Glutamatergic neuron (in vitro differentiated cells): ENCODE results near the gene CTNNA2. TPM values are rescaled to one million over a fixed set of nuclear protein-coding genes. Genes with fewer than 3 reads are reported as not detected.

Source experiments
- DNase-seq: peaks from one replicate; pipeline ENCODE4 v3.0.0; 2022
- H3K27ac Mint-ChIP-seq: one replicate; pipeline ENCODE4 v1.8.0; 2020; ENCODE audit warnings: mild to moderate bottlenecking, mixed read lengths, inconsistent platforms; ENCODE audit not compliant: unreplicated experiment
- H3K27me3 Mint-ChIP-seq: one replicate; pipeline ENCODE4 v1.8.0; 2020; ENCODE audit warnings: mild to moderate bottlenecking, moderate library complexity, mixed read lengths, inconsistent platforms; ENCODE audit not compliant: unreplicated experiment
- H3K36me3 Mint-ChIP-seq: one replicate; pipeline ENCODE4 v1.8.0; 2020; ENCODE audit warnings: mild to moderate bottlenecking, mixed read lengths, inconsistent platforms; ENCODE audit not compliant: unreplicated experiment
- H3K4me1 Mint-ChIP-seq: one replicate; pipeline ENCODE4 v1.8.0; 2020; ENCODE audit warnings: mild to moderate bottlenecking, low read depth, mixed read lengths, inconsistent platforms; ENCODE audit not compliant: unreplicated experiment
- H3K4me3 Mint-ChIP-seq: one replicate; pipeline ENCODE4 v1.8.0; 2020; ENCODE audit warnings: mild to moderate bottlenecking, mixed read lengths, inconsistent platforms; ENCODE audit not compliant: unreplicated experiment
- H3K9me3 Mint-ChIP-seq: one replicate; pipeline ENCODE4 v1.8.0; 2020; ENCODE audit warnings: mild to moderate bottlenecking, moderate library complexity, mixed read lengths, inconsistent platforms; ENCODE audit not compliant: unreplicated experiment
- CTCF ChIP-seq: fragments of 200-600 bp; sonication (generic); IDR thresholded peaks from one replicate; pipeline ENCODE4 v1.5.0; 2021; ENCODE audit not compliant: partially characterized antibody, unreplicated experiment
- total RNA-seq: library from RNA; stranded (reverse); fragmentation: NEBNext Ultra II Directional; extraction: Animal tissue kit (Norgen Biotek cat#: 25700); gene quantifications from one replicate; pipeline ENCODE4 v1.2.1, GENCODE V29; 2021; ENCODE audit not compliant: unreplicated experiment

Gene CTNNA2
- total RNA-seq, 1 donor from 2014 or later, result 76.2 TPM

GRCh38 chr2:80634590-80634989, 1121.7 kb downstream of the CTNNA2 start:
- H3K27ac Mint-ChIP-seq, result no peak overlapping the region
- no peaks in the 10 kb centered on the region for H3K36me3 Mint-ChIP-seq
- H3K27me3 Mint-ChIP-seq, result no peaks in the 10 kb centered on the region
- H3K4me1 Mint-ChIP-seq, result no peaks in the 10 kb centered on the region
- H3K9me3 Mint-ChIP-seq, result no peaks in the 10 kb centered on the region
- no peak overlapping the region for H3K4me3 Mint-ChIP-seq
- no peak for DNase-seq
- TF ChIP-seq CTCF, result no peak

- TF ChIP-seq CTCF, result no peak
- no peak for DNase-seq
- Mint-ChIP-seq H3K36me3 (no peaks in the 10 kb centered on the region), H3K9me3 (no peaks in the 10 kb centered on the region), H3K4me3 (no peak overlapping the region), H3K4me1 (no peaks in the 10 kb centered on the region), H3K27me3 (no peaks in the 10 kb centered on the region), H3K27ac (no peak overlapping the region)
Observed at GRCh38 chr2:80638783-80639182, 1125.9 kb downstream of the CTNNA2 start.

- no peak for TF ChIP-seq CTCF
- Mint-ChIP-seq H3K9me3 (peaks cover 1% of the 10 kb centered on the region), H3K36me3 (no peaks in the 10 kb centered on the region), H3K4me1 (no peaks in the 10 kb centered on the region), H3K27ac (no peak overlapping the region), H3K4me3 (no peak overlapping the region), H3K27me3 (no peaks in the 10 kb centered on the region)
- no peak for DNase-seq
Observed at GRCh38 chr2:80642465-80642864, 1129.6 kb downstream of the CTNNA2 start.

- Mint-ChIP-seq H3K9me3 (peaks cover 1% of the 10 kb centered on the region), H3K36me3 (no peaks in the 10 kb centered on the region), H3K4me1 (no peaks in the 10 kb centered on the region), H3K27me3 (no peaks in the 10 kb centered on the region), H3K27ac (no peak overlapping the region), H3K4me3 (no peak overlapping the region)
- DNase-seq, result no peak
- TF ChIP-seq CTCF, result no peak
Observed at GRCh38 chr2:80643598-80643997, 1130.7 kb downstream of the CTNNA2 start.

GRCh38 chr2:80651435-80651834, 1138.6 kb downstream of the CTNNA2 start:
- H3K27ac Mint-ChIP-seq, result no peak overlapping the region
- no peak overlapping the region for H3K4me3 Mint-ChIP-seq
- H3K9me3 Mint-ChIP-seq, result peaks cover 4% of the 10 kb centered on the region
- no peak for DNase-seq
- H3K36me3 Mint-ChIP-seq, result peaks cover 10% of the 10 kb centered on the region
- no peak for TF ChIP-seq CTCF
- no peaks in the 10 kb centered on the region for H3K27me3 Mint-ChIP-seq
- H3K4me1 Mint-ChIP-seq, result no peaks in the 10 kb centered on the region
